BLaER1 treated with 17β-estradiol and CSF1 and Interleukin-3, amounts not matched to agents 10 nM and 100 nM (cell line): ENCODE results near the gene CDH4.

Experiments used
- H3K27ac ChIP-seq, 11 experiments: shearing (Covaris generic); formaldehyde crosslinking; 2 replicates each; pipeline ENCODE4 v1.8.1; 2022
- H3K27me3 ChIP-seq, 11 experiments: shearing (Covaris generic); formaldehyde crosslinking; 2 replicates each; pipeline ENCODE4 v1.8.1; 2022
- H3K36me3 ChIP-seq, 11 experiments: shearing (Covaris generic); formaldehyde crosslinking; 2 replicates each; pipeline ENCODE4 v1.8.1; 2022
- H3K4me1 ChIP-seq, 10 experiments: shearing (Covaris generic); formaldehyde crosslinking; 2 replicates each; pipeline ENCODE4 v1.8.1; 2022
- H3K4me2 ChIP-seq, 11 experiments: shearing (Covaris generic); formaldehyde crosslinking; 2 replicates each; pipeline ENCODE4 v1.8.1; 2022
- H3K4me3 ChIP-seq, 10 experiments: shearing (Covaris generic); formaldehyde crosslinking; 2 replicates each; pipeline ENCODE4 v1.8.1; 2022
- H3K9ac ChIP-seq, 11 experiments: shearing (Covaris generic); formaldehyde crosslinking; 2 replicates each; pipeline ENCODE4 v1.8.1; 2022
- H3K9me3 ChIP-seq, 11 experiments: shearing (Covaris generic); formaldehyde crosslinking; replicated peaks in 1 of 11; 2 replicates each; pipeline ENCODE4 v1.8.1; 2022
- H4K20me1 ChIP-seq, 11 experiments: shearing (Covaris generic); formaldehyde crosslinking; 2 replicates each; pipeline ENCODE4 v1.8.1; 2022
- Cebpa-rat ChIP-seq, 11 experiments: shearing (Covaris generic); IDR thresholded peaks; 2 replicates each; pipeline ENCODE4 v1.8.1; 2022

Gene CDH4

GRCh38 chr20:61857884-61858283 lies 605.8 kb downstream of the CDH4 start:
- no peaks in the 10 kb centered on the region for H3K36me3 ChIP-seq
- no peaks in the 10 kb centered on the region for H3K9me3 ChIP-seq
- peaks cover 0 to 31% (median 17%) of the 10 kb centered on the region in 11 experiments; a peak in 12 of 22 replicates for H4K20me1 ChIP-seq
- H3K4me1 ChIP-seq: peaks cover 22 to 54% (median 41%) of the 10 kb centered on the region in 10 experiments
- no peak overlapping the region for H3K4me3 ChIP-seq
- no peak overlapping the region for H3K27ac ChIP-seq
- peaks cover 0 to 18% (median 7%) of the 10 kb centered on the region in 11 experiments; a peak in 10 of 22 replicates for H3K27me3 ChIP-seq
- no peak overlapping the region for H3K9ac ChIP-seq
- no peak for TF ChIP-seq Cebpa-rat (IDR thresholded peaks at IDR 0.05)
- no peak overlapping the region for H3K4me2 ChIP-seq

GRCh38 chr20:61859767-61860166 lies 607.7 kb downstream of the CDH4 start:
- H4K20me1 ChIP-seq: peaks cover 0 to 23% (median 11%) of the 10 kb centered on the region in 11 experiments; a peak in 12 of 22 replicates
- H3K36me3 ChIP-seq: no peaks in the 10 kb centered on the region
- TF ChIP-seq Cebpa-rat (IDR thresholded peaks at IDR 0.05): no peak
- H3K9me3 ChIP-seq: no peaks in the 10 kb centered on the region
- peak overlapping the region in 6 of 11 experiments; percentile 71 to 85 (median 82); a peak in 9 of 22 replicates for H3K4me2 ChIP-seq
- peaks cover 15 to 53% (median 36%) of the 10 kb centered on the region in 10 experiments for H3K4me1 ChIP-seq
- H3K9ac ChIP-seq: no peak overlapping the region
- H3K27ac ChIP-seq: no peak overlapping the region
- H3K4me3 ChIP-seq: no peak overlapping the region
- peaks cover 0 to 18% (median 7%) of the 10 kb centered on the region in 11 experiments; a peak in 10 of 22 replicates for H3K27me3 ChIP-seq

GRCh38 chr20:61860260-61860987 lies 608.4 kb downstream of the CDH4 start:
- H3K36me3 ChIP-seq: no peaks in the 10 kb centered on the region
- no peak overlapping the region for H3K27ac ChIP-seq
- H4K20me1 ChIP-seq: peaks cover 0 to 23% (median 11%) of the 10 kb centered on the region in 11 experiments; a peak in 12 of 22 replicates
- H3K4me3 ChIP-seq: no peak overlapping the region
- H3K4me1 ChIP-seq: peaks cover 15 to 53% (median 36%) of the 10 kb centered on the region in 10 experiments
- TF ChIP-seq Cebpa-rat (IDR thresholded peaks at IDR 0.05): no peak
- peaks cover 0 to 18% (median 7%) of the 10 kb centered on the region in 11 experiments; a peak in 10 of 22 replicates for H3K27me3 ChIP-seq
- H3K9ac ChIP-seq: peak overlapping the region in 1 of 11 experiments; percentile 5; a peak in 1 of 22 replicates
- peaks cover 0 to 4% (median 0%) of the 10 kb centered on the region in 11 experiments; a peak in 2 of 22 replicates for H3K9me3 ChIP-seq
- peak overlapping the region; percentile 35 to 85 (median 71) for H3K4me2 ChIP-seq

- Histone ChIP-seq H3K36me3 (no peaks in the 10 kb centered on the region), H3K9ac (peak overlapping the region in 1 of 11 experiments; percentile 5; a peak in 1 of 22 replicates), H3K27me3 (peaks cover 0 to 18% (median 7%) of the 10 kb centered on the region in 11 experiments; a peak in 10 of 22 replicates), H3K9me3 (peaks cover 0 to 4% (median 0%) of the 10 kb centered on the region in 11 experiments; a peak in 2 of 22 replicates), H4K20me1 (peaks cover 0 to 23% (median 11%) of the 10 kb centered on the region in 11 experiments; a peak in 12 of 22 replicates), H3K4me2 (peak overlapping the region; percentile 35 to 85 (median 71)), H3K27ac (no peak overlapping the region), H3K4me1 (peaks cover 15 to 52% (median 36%) of the 10 kb centered on the region in 10 experiments), H3K4me3 (no peak overlapping the region)
- TF ChIP-seq Cebpa-rat (IDR thresholded peaks at IDR 0.05): no peak
Observed at GRCh38 chr20:61861054-61861841, 609.2 kb downstream of the CDH4 start.

GRCh38 chr20:61861858-61862257 lies 609.8 kb downstream of the CDH4 start:
- no peak for TF ChIP-seq Cebpa-rat (IDR thresholded peaks at IDR 0.05)
- no peak overlapping the region for H3K27ac ChIP-seq
- H4K20me1 ChIP-seq: peaks cover 0 to 23% (median 11%) of the 10 kb centered on the region in 11 experiments; a peak in 12 of 22 replicates
- H3K4me2 ChIP-seq: peak overlapping the region in 10 of 11 experiments; percentile 57 to 85 (median 74); a peak in 19 of 22 replicates
- H3K4me3 ChIP-seq: no peak overlapping the region
- H3K4me1 ChIP-seq: peaks cover 15 to 46% (median 34%) of the 10 kb centered on the region in 10 experiments
- H3K9me3 ChIP-seq: peaks cover 0 to 4% (median 0%) of the 10 kb centered on the region in 11 experiments; a peak in 2 of 22 replicates
- H3K36me3 ChIP-seq: no peaks in the 10 kb centered on the region
- no peak overlapping the region for H3K9ac ChIP-seq
- H3K27me3 ChIP-seq: peaks cover 0 to 18% (median 7%) of the 10 kb centered on the region in 11 experiments; a peak in 10 of 22 replicates

- peaks cover 0 to 23% (median 11%) of the 10 kb centered on the region in 11 experiments; a peak in 12 of 22 replicates for H4K20me1 ChIP-seq
- no peaks in the 10 kb centered on the region for H3K36me3 ChIP-seq
- H3K27ac ChIP-seq: no peak overlapping the region
- H3K4me3 ChIP-seq: no peak overlapping the region
- peaks cover 0 to 4% (median 0%) of the 10 kb centered on the region in 11 experiments; a peak in 2 of 22 replicates for H3K9me3 ChIP-seq
- H3K4me1 ChIP-seq: peaks cover 15 to 46% (median 34%) of the 10 kb centered on the region in 10 experiments
- H3K9ac ChIP-seq: no peak overlapping the region
- TF ChIP-seq Cebpa-rat (IDR thresholded peaks at IDR 0.05): no peak
- peaks cover 0 to 18% (median 7%) of the 10 kb centered on the region in 11 experiments; a peak in 10 of 22 replicates for H3K27me3 ChIP-seq
- no peak overlapping the region for H3K4me2 ChIP-seq
Observed at GRCh38 chr20:61862881-61863280, 610.8 kb downstream of the CDH4 start.

GRCh38 chr20:61864481-61864880 lies 612.4 kb downstream of the CDH4 start:
- peaks cover 0 to 18% (median 7%) of the 10 kb centered on the region in 11 experiments; a peak in 10 of 22 replicates for H3K27me3 ChIP-seq

GRCh38 chr20:61865353-61865752 lies 613.3 kb downstream of the CDH4 start:
- no peak for TF ChIP-seq Cebpa-rat (IDR thresholded peaks at IDR 0.05)
- H3K27me3 ChIP-seq: peaks cover 0 to 18% (median 7%) of the 10 kb centered on the region in 11 experiments; a peak in 10 of 22 replicates
- no peak overlapping the region for H3K4me3 ChIP-seq

More at GRCh38 chr20:61864481-61864880, 612.4 kb downstream of the CDH4 start:
- peak overlapping the region in 7 of 11 experiments; percentile 14 to 54 (median 26); a peak in 6 of 22 replicates for H3K4me2 ChIP-seq
- no peak overlapping the region for H3K27ac ChIP-seq
- peaks cover 0 to 28% (median 11%) of the 10 kb centered on the region in 11 experiments; a peak in 12 of 22 replicates for H4K20me1 ChIP-seq
- no peaks in the 10 kb centered on the region for H3K36me3 ChIP-seq
- H3K4me3 ChIP-seq: no peak overlapping the region
- TF ChIP-seq Cebpa-rat (IDR thresholded peaks at IDR 0.05): no peak
- peaks cover 15 to 47% (median 34%) of the 10 kb centered on the region in 10 experiments for H3K4me1 ChIP-seq
- peaks cover 0 to 4% (median 0%) of the 10 kb centered on the region in 11 experiments; a peak in 2 of 22 replicates for H3K9me3 ChIP-seq
- H3K9ac ChIP-seq: no peak overlapping the region

More at GRCh38 chr20:61865353-61865752, 613.3 kb downstream of the CDH4 start:
- H4K20me1 ChIP-seq: peaks cover 0 to 28% (median 11%) of the 10 kb centered on the region in 11 experiments; a peak in 12 of 22 replicates
- peaks cover 0 to 4% (median 0%) of the 10 kb centered on the region in 11 experiments; a peak in 2 of 22 replicates for H3K9me3 ChIP-seq
- no peak overlapping the region for H3K27ac ChIP-seq
- H3K36me3 ChIP-seq: no peaks in the 10 kb centered on the region
- peaks cover 14 to 47% (median 28%) of the 10 kb centered on the region in 10 experiments for H3K4me1 ChIP-seq
- H3K4me2 ChIP-seq: no peak overlapping the region
- H3K9ac ChIP-seq: no peak overlapping the region
